Measurements from ENCODE around the gene CDCA5. TPM values are rescaled to one million over a fixed set of nuclear protein-coding genes. Genes with fewer than 3 reads are reported as not detected.

Gene CDCA5
- total RNA-seq, 1 experiment from 2014 or later: 73.4 TPM

- Histone ChIP-seq H3K4me3 (ENCODE audit: low read length) (no peak overlapping the region; the same call in 1 of the 2 replicates), H3K9me3 (ENCODE audit: low read length) (no peaks in the 10 kb centered on the region), H3K79me2 (ENCODE audit: low read length) (peaks cover 11% of the 10 kb centered on the region), H4K20me1 (ENCODE audit: low read length) (no peaks in the 10 kb centered on the region), H2AFZ (ENCODE audit: low read length) (no peak overlapping the region), H3K4me2 (ENCODE audit: low read length) (peak overlapping the region; percentile 97), H3K9me2 (replicated peaks; ENCODE audit: low read length) (no peaks in the 10 kb centered on the region), H3K9ac (ENCODE audit: low read length) (no peak overlapping the region), H3K27me3 (ENCODE audit: low read length) (no peaks in the 10 kb centered on the region), H3K36me3 (ENCODE audit: low read depth, low read length) (no peaks in the 10 kb centered on the region), H3K4me1 (ENCODE audit: insufficient read depth, low read length) (peaks cover 14% of the 10 kb centered on the region), H3F3A (ENCODE audit: low read length, unreplicated experiment) (no peaks in the 10 kb centered on the region), H3K27ac (ENCODE audit: low read length) (no peak overlapping the region)
- no peak for DNase-seq
- no peak for ATAC-seq
- POLR2A ChIA-PET (ENCODE audit: unreplicated experiment): interaction anchor here (0.6 to 1.0 kb wide), 3 partner anchors 11 to 333 kb away, joined by 3 to 4 read pairs (median 3); partner anchors contain the start of genes FAU, MRPL49 and SF1
- TF ChIP-seq, protein P1, sequence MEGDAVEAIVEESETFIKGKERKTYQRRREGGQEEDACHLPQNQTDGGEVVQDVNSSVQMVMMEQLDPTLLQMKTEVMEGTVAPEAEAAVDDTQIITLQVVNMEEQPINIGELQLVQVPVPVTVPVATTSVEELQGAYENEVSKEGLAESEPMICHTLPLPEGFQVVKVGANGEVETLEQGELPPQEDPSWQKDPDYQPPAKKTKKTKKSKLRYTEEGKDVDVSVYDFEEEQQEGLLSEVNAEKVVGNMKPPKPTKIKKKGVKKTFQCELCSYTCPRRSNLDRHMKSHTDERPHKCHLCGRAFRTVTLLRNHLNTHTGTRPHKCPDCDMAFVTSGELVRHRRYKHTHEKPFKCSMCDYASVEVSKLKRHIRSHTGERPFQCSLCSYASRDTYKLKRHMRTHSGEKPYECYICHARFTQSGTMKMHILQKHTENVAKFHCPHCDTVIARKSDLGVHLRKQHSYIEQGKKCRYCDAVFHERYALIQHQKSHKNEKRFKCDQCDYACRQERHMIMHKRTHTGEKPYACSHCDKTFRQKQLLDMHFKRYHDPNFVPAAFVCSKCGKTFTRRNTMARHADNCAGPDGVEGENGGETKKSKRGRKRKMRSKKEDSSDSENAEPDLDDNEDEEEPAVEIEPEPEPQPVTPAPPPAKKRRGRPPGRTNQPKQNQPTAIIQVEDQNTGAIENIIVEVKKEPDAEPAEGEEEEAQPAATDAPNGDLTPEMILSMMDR (conservative IDR thresholded peaks at IDR 0.05; ENCODE audit: low read depth, low read length): no peak
- TF ChIP-seq EZH2 (IDR thresholded peaks at IDR 0.05; ENCODE audit: low read length, unreplicated experiment): no peak
- no peak for TF ChIP-seq EZH2phosphoT487 (IDR thresholded peaks at IDR 0.05; ENCODE audit: borderline replicate concordance, low read length)
- CTCF ChIA-PET: interaction anchor here (0.5 to 1.3 kb wide), 4 partner anchors 11 to 323 kb away, joined by 3 to 5 read pairs (median 4); partner anchors contain the start of genes FAU and MRPL49
- no TSS peak for BruUV-seq (replicated peaks)
- intact Hi-C loops (cut with micrococcal nuclease): no loop called here
These were observed 27.4 kb upstream of the CDCA5 start for GRCh38 chr11:65111159-65111743.

DNA sequence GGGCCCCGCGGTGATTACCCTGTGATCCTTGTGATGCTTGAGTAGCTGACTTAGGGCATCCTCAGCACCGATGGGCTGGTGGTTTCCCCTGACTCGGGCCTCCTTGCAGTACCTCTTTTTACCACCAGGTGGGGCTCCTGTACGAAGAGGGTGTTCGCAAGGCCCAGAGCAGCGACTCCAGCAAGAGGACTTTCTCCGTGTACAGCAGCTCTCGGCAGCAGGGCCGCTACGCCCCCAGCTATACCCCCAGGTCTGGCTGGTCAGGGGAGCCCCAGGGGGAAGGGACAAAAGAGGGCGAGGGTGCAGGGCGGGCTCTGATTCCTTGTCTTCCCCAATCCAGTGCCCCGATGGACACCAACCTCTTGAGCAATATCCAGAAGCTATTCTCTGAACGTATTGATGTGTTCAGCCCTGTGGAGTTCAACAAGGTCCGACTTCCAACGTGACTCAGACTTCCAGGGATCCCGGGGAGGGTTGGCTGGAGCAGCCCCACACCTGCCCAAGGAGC lies 26.6 kb upstream of the CDCA5 start:
- H3K36me3 ChIP-seq (ENCODE audit: low read depth, low read length): no peaks in the 10 kb centered on the region
- H3K9me3 ChIP-seq (ENCODE audit: low read length): no peaks in the 10 kb centered on the region
- no peak for TF ChIP-seq EZH2phosphoT487 (IDR thresholded peaks at IDR 0.05; ENCODE audit: borderline replicate concordance, low read length)
- TF ChIP-seq, protein P1 (conservative IDR thresholded peaks at IDR 0.05; ENCODE audit: low read depth, low read length): peak; percentile 98
- peaks cover 9% of the 10 kb centered on the region for H3K4me1 ChIP-seq (ENCODE audit: insufficient read depth, low read length)
- H3K27me3 ChIP-seq (ENCODE audit: low read length): no peaks in the 10 kb centered on the region
- H3K79me2 ChIP-seq (ENCODE audit: low read length): peaks cover 6% of the 10 kb centered on the region
- no TSS peak for BruUV-seq (replicated peaks)
- no peaks in the 10 kb centered on the region for H4K20me1 ChIP-seq (ENCODE audit: low read length)
- peak; percentile 44 for ATAC-seq
- POLR2A ChIA-PET (ENCODE audit: unreplicated experiment): no interaction called here
- no peaks in the 10 kb centered on the region for H3K9me2 ChIP-seq (replicated peaks; ENCODE audit: low read length)
- no peak overlapping the region for H3K4me3 ChIP-seq (ENCODE audit: low read length)
- H2AFZ ChIP-seq (ENCODE audit: low read length): no peak overlapping the region
- CTCF ChIA-PET: interaction anchor here (0.6 to 1.3 kb wide), 3 partner anchors 12 to 223 kb away, joined by 3 to 4 read pairs (median 3); partner anchors contain the start of genes DPF2, FAU, MRPL49 and POLA2
- intact Hi-C loops (cut with micrococcal nuclease): no loop called here
- H3F3A ChIP-seq (ENCODE audit: low read length, unreplicated experiment): no peaks in the 10 kb centered on the region
- H3K4me2 ChIP-seq (ENCODE audit: low read length): peak overlapping the region; percentile 8; the same call in 1 of the 2 replicates
- peak; percentile 96 for DNase-seq
- no peak overlapping the region for H3K9ac ChIP-seq (ENCODE audit: low read length)
- H3K27ac ChIP-seq (ENCODE audit: low read length): no peak overlapping the region
